K562 (cell line): ENCODE measurements around the gene PLD3.

Source experiments
- CBX8 ChIP-seq: fragments of 200-600 bp; sonication (generic); IDR thresholded peaks from 2 replicates; pipeline ENCODE4 v1.6.1; 2012; ENCODE audit warnings: borderline replicate concordance, mixed run types, low read depth, mild to moderate bottlenecking, moderate library complexity, mixed read lengths, low read length, control low read depth, inconsistent platforms; ENCODE audit not compliant: poor library complexity, severe bottlenecking; ENCODE audit errors: extremely low read depth
- CTCF ChIP-seq, 3 experiments: IDR thresholded peaks in 2 of 3; conservative IDR thresholded peaks in 1 of 3; 2 replicates each; pipeline ENCODE4 v1.5.1; 2011 to 2012; ENCODE audit warnings: low read length in 3 of 3, mild to moderate bottlenecking in 3 of 3, control low read depth in 2 of 3, improper control_type of control experiment in 1 of 3, inconsistent platforms in 1 of 3, low read depth in 1 of 3, mixed read lengths in 1 of 3, moderate library complexity in 1 of 3; ENCODE audit not compliant: insufficient read depth in 2 of 3
- EGR1 ChIP-seq: fragments of 450-650 bp; conservative IDR thresholded peaks from 2 replicates; pipeline ENCODE4 v1.6.1; 2017; ENCODE audit warnings: mild to moderate bottlenecking
- EP300 ChIP-seq: IDR thresholded peaks from 2 replicates; pipeline ENCODE4 v1.6.1; 2012; ENCODE audit warnings: low read length, improper control_type of control experiment
- FOXA3 ChIP-seq, 2 experiments: fragments of 450-650 bp in 1 of 2; sonication (generic) in 1 of 2; formaldehyde crosslinking; IDR thresholded peaks in 1 of 2; conservative IDR thresholded peaks in 1 of 2; 2 replicates each; pipeline versions ENCODE4 v1.4.0 to v1.8.0; 2020 to 2022; ENCODE audit warnings: mild to moderate bottlenecking in 2 of 2, missing genetic modification reagents in 1 of 2
- MYNN ChIP-seq, 2 experiments: sonication (generic); formaldehyde crosslinking in 1 of 2; IDR thresholded peaks; 2 replicates each; pipeline versions ENCODE4 v1.5.0 to v1.6.1; 2016 to 2020; ENCODE audit warnings: antibody characterized with exemption in 1 of 2, missing genetic modification reagents in 1 of 2
- NFXL1 ChIP-seq: fragments of 450-650 bp; formaldehyde crosslinking; IDR thresholded peaks from 2 replicates; pipeline ENCODE4 v1.4.0; 2021; ENCODE audit warnings: mild to moderate bottlenecking
- PHF20 ChIP-seq: fragments of 450-650 bp; IDR thresholded peaks from 2 replicates; pipeline ENCODE4 v1.6.1; 2018; ENCODE audit not compliant: partially characterized antibody

- TF ChIP-seq CBX8 (no peak), EGR1 (no peak), EP300 (no peak), CTCF (IDR thresholded peaks at IDR 0.05 in 2 of 3, conservative IDR thresholded peaks at IDR 0.05 in 1 of 3; ENCODE audit: insufficient read depth in 2 of 3, low read depth in 1 of 3, low read length in 3 of 3) (no peak), PHF20 (no peak), NFXL1 (no peak), MYNN (IDR thresholded peaks at IDR 0.05) (no peak), MYNN (CRISPR knock-in tag; IDR thresholded peaks at IDR 0.05) (no peak), FOXA3 (CRISPR knock-in tag; conservative IDR thresholded peaks at IDR 0.05 in 1 of 2, IDR thresholded peaks at IDR 0.05 in 1 of 2) (no peak)
Observed at GRCh38 chr19:40419066-40419612, 70.6 kb downstream of the PLD3 start.
